Sigmoid colon (tissue), 4 donors: ENCODE data around the gene XYLT2.

Source experiments
- CTCF ChIP-seq, 4 experiments: fragments of 450-650 bp in 3 of 4; fragments of 200-600 bp in 1 of 4; IDR thresholded peaks; one replicate each; pipeline ENCODE4 v1.5.1; 2016 to 2019; ENCODE audit warnings: antibody characterized with exemption in 4 of 4, mild to moderate bottlenecking in 3 of 4, moderate library complexity in 2 of 4
- POLR2A ChIP-seq, 2 donors: fragments of 450-650 bp; IDR thresholded peaks; one replicate each; pipeline ENCODE4 v1.6.1; 2016; ENCODE audit warnings: antibody characterized with exemption in 2 of 2, mild to moderate bottlenecking in 2 of 2, moderate library complexity in 2 of 2
- POLR2AphosphoS5 ChIP-seq, 4 donors: sonication (generic); formaldehyde crosslinking; IDR thresholded peaks; one replicate each; pipeline ENCODE4 v1.6.1; 2017; ENCODE audit warnings: antibody characterized with exemption in 4 of 4

GRCh38 chr17:50328363-50329325 lies 17.3 kb upstream of the XYLT2 start:
- TF ChIP-seq CTCF (IDR thresholded peaks at IDR 0.05) (no peak), POLR2AphosphoS5 (IDR thresholded peaks at IDR 0.05) (peak in 1 of 4 donors; percentile 16), POLR2A (IDR thresholded peaks at IDR 0.05) (no peak)
